Neural cell (in vitro differentiated cells): ENCODE results near the gene FMN2. TPM values are rescaled to one million over a fixed set of nuclear protein-coding genes. Genes with fewer than 3 reads are reported as not detected.

ENCODE experiments used
- H2AFZ ChIP-seq: fragments of 200-600, 300-800 bp; sonication (generic), shearing (Covaris generic); 2 replicates; pipeline ENCODE4 v1.6.0; 2014; ENCODE audit warnings: low read depth, mild to moderate bottlenecking, antibody characterized with exemption, low read length, moderate library complexity
- H3F3A ChIP-seq: fragments of 200-600 bp; shearing (Covaris generic); 2 replicates; pipeline ENCODE4 v1.6.1; 2016; ENCODE audit warnings: mild to moderate bottlenecking, moderate library complexity, mixed read lengths, antibody characterized with exemption, low read length; ENCODE audit not compliant: insufficient read depth, poor library complexity, severe bottlenecking
- H3K27ac ChIP-seq: fragments of 200-600, 300-800 bp; sonication (generic), shearing (Covaris generic); 2 replicates; pipeline ENCODE4 v1.5.1; 2014; ENCODE audit warnings: mild to moderate bottlenecking, low read length, moderate library complexity
- H3K27me3 ChIP-seq: fragments of 300-800, 200-600 bp; sonication (generic), shearing (Covaris generic); 2 replicates; pipeline ENCODE4 v1.6.0; 2014; ENCODE audit warnings: mild to moderate bottlenecking, low read depth, low read length, moderate library complexity; ENCODE audit not compliant: insufficient read depth
- H3K36me3 ChIP-seq: fragments of 300-800, 200-600 bp; sonication (generic), shearing (Covaris generic); 2 replicates; pipeline ENCODE4 v1.5.1; 2014; ENCODE audit warnings: mild to moderate bottlenecking, antibody characterized with exemption, low read length, moderate library complexity; ENCODE audit not compliant: insufficient read depth
- H3K4me2 ChIP-seq: fragments of 300-800, 200-600 bp; sonication (generic), shearing (Covaris generic); 2 replicates; pipeline ENCODE4 v1.6.0; 2014; ENCODE audit warnings: mild to moderate bottlenecking, low read length
- H3K4me3 ChIP-seq: fragments of 300-800, 200-600 bp; sonication (generic), shearing (Covaris generic); 2 replicates; pipeline ENCODE4 v1.5.1; 2014; ENCODE audit warnings: mild to moderate bottlenecking, low read length, moderate library complexity
- H3K79me2 ChIP-seq: fragments of 200-600 bp; shearing (Covaris generic); replicated peaks from 2 replicates; pipeline ENCODE4 v1.6.0; 2014; ENCODE audit warnings: mild to moderate bottlenecking, low read length, moderate library complexity; ENCODE audit not compliant: insufficient read depth
- H3K9ac ChIP-seq: fragments of 300-800, 200-600 bp; sonication (generic), shearing (Covaris generic); 2 replicates; pipeline ENCODE4 v1.6.1; 2016; ENCODE audit warnings: mild to moderate bottlenecking, low read length, mixed read lengths
- H3K9me2 ChIP-seq: fragments of 200-600 bp; shearing (Covaris generic); 2 replicates; pipeline ENCODE4 v1.6.1; 2016; ENCODE audit warnings: mild to moderate bottlenecking, low read length, mixed read lengths; ENCODE audit not compliant: insufficient read depth
- H3K9me3 ChIP-seq: fragments of 200-600, 300-800 bp; sonication (generic), shearing (Covaris generic); 2 replicates; pipeline ENCODE4 v1.6.1; 2016; ENCODE audit warnings: mild to moderate bottlenecking, mixed run types, low read length, moderate library complexity, mixed read lengths
- H4K20me1 ChIP-seq: fragments of 200-600 bp; shearing (Covaris generic); 2 replicates; pipeline ENCODE4 v1.6.1; 2016; ENCODE audit warnings: mild to moderate bottlenecking, mixed run types; ENCODE audit not compliant: insufficient read depth
- CTCF ChIP-seq: fragments of 450-650 bp; IDR thresholded peaks from 2 replicates; pipeline ENCODE4 v1.5.1; 2014; ENCODE audit warnings: antibody characterized with exemption, mild to moderate bottlenecking, moderate library complexity; ENCODE audit not compliant: poor library complexity, severe bottlenecking
- EP300 ChIP-seq: fragments of 450-650 bp; conservative IDR thresholded peaks from 2 replicates; pipeline ENCODE4 v1.6.1; 2014; ENCODE audit warnings: antibody characterized with exemption, mild to moderate bottlenecking, moderate library complexity; ENCODE audit not compliant: poor library complexity, severe bottlenecking
- EZH2 ChIP-seq: fragments of 200-600, 300-800 bp; shearing (Covaris generic), sonication (generic); IDR thresholded peaks from 2 replicates; pipeline ENCODE4 v1.6.1; 2014; ENCODE audit warnings: antibody characterized with exemption, low read length, borderline replicate concordance, mild to moderate bottlenecking; ENCODE audit not compliant: insufficient read depth, poor library complexity, severe bottlenecking
- MXI1 ChIP-seq: fragments of 450-650 bp; conservative IDR thresholded peaks from 2 replicates; pipeline ENCODE4 v1.6.1; 2014; ENCODE audit warnings: antibody characterized with exemption, mild to moderate bottlenecking; ENCODE audit not compliant: poor library complexity, severe bottlenecking
- POLR2AphosphoS5 ChIP-seq: IDR thresholded peaks from 2 replicates; pipeline ENCODE4 v1.6.1; 2012
- RAD21 ChIP-seq: fragments of 450-650 bp; conservative IDR thresholded peaks from 2 replicates; pipeline ENCODE4 v1.6.1; 2014; ENCODE audit warnings: antibody characterized with exemption, mild to moderate bottlenecking, moderate library complexity
- REST ChIP-seq: IDR thresholded peaks from 2 replicates; pipeline ENCODE4 v1.6.1; 2012; ENCODE audit warnings: borderline replicate concordance
- SMC3 ChIP-seq: fragments of 450-650 bp; conservative IDR thresholded peaks from 2 replicates; pipeline ENCODE4 v1.6.1; 2014; ENCODE audit warnings: antibody characterized with exemption, mild to moderate bottlenecking, moderate library complexity; ENCODE audit not compliant: poor library complexity
- TAF1 ChIP-seq: IDR thresholded peaks from 2 replicates; pipeline ENCODE4 v1.6.1; 2012; ENCODE audit warnings: low read depth
- polyA plus RNA-seq: library from polyadenylated mRNA; depleted of rRNA; stranded (reverse); fragments of >200 nt; gene quantifications from 2 replicates; pipeline ENCODE4 v1.2.3, GENCODE V29; 2014

Gene FMN2
- polyA plus RNA-seq, 1 donor from 2014 or later: 23.9 TPM

GRCh38 chr1:240099329-240099728 lies 7.6 kb downstream of the FMN2 start:
- no peaks in the 10 kb centered on the region for H3K36me3 ChIP-seq
- no peaks in the 10 kb centered on the region for H3F3A ChIP-seq
- H3K79me2 ChIP-seq: peaks cover 54% of the 10 kb centered on the region
- H4K20me1 ChIP-seq: no peaks in the 10 kb centered on the region
- H3K27ac ChIP-seq: no peak overlapping the region
- H3K9me3 ChIP-seq: no peaks in the 10 kb centered on the region
- no peak for TF ChIP-seq MXI1
- TF ChIP-seq CTCF: no peak
- no peak for TF ChIP-seq EP300
- no peak for TF ChIP-seq REST
- no peak for TF ChIP-seq EZH2
- TF ChIP-seq POLR2AphosphoS5: no peak
- no peak for TF ChIP-seq SMC3
- TF ChIP-seq TAF1: no peak
- no peak for TF ChIP-seq RAD21
- no peak overlapping the region for H3K9ac ChIP-seq
- H2AFZ ChIP-seq: no peak overlapping the region
- H3K4me2 ChIP-seq: no peak overlapping the region
- H3K4me3 ChIP-seq: peak overlapping the region; percentile 12
- H3K9me2 ChIP-seq: no peaks in the 10 kb centered on the region
- H3K27me3 ChIP-seq: no peaks in the 10 kb centered on the region

GRCh38 chr1:240099748-240100147 lies 8.1 kb downstream of the FMN2 start:
- Histone ChIP-seq H3K27ac (no peak overlapping the region), H3K79me2 (peaks cover 50% of the 10 kb centered on the region), H3K9me2 (no peaks in the 10 kb centered on the region), H3K9ac (no peak overlapping the region), H4K20me1 (no peaks in the 10 kb centered on the region), H2AFZ (no peak overlapping the region), H3K9me3 (no peaks in the 10 kb centered on the region), H3K27me3 (no peaks in the 10 kb centered on the region), H3K36me3 (no peaks in the 10 kb centered on the region), H3K4me2 (no peak overlapping the region), H3F3A (no peaks in the 10 kb centered on the region), H3K4me3 (peak overlapping the region; percentile 12)
- TF ChIP-seq EP300 (no peak), POLR2AphosphoS5 (no peak), REST (no peak), RAD21 (no peak), SMC3 (no peak)
